ENCODE results near the gene TLCD4. TPM values are rescaled to one million over a fixed set of nuclear protein-coding genes. Genes with fewer than 3 reads are reported as not detected.

Gene TLCD4
- total and polyA plus RNA-seq, 10 of the 15 experiments (the other 5 are each of a cell fraction or from before 2014, with no cell fraction given): under 0.01 to 0.10 (median 0.04) TPM; not detected in 5

- no peak for TF ChIP-seq RFX5 (IDR thresholded peaks at IDR 0.05; ENCODE audit: low read depth, low read length)
- peak; percentile 79 for TF ChIP-seq NBN (IDR thresholded peaks at IDR 0.05)
- no peak for TF ChIP-seq IRF3 (IDR thresholded peaks at IDR 0.05)
- no peak for TF ChIP-seq BCLAF1 (IDR thresholded peaks at IDR 0.05)
- TF ChIP-seq BHLHE40 (IDR thresholded peaks at IDR 0.05; ENCODE audit: borderline replicate concordance in 1 of 2, low read depth in 2 of 2, low read length in 1 of 2): peak; percentile 16 to 56; a peak in 1 of 4 replicates
- no peak for TF ChIP-seq EZH2 (IDR thresholded peaks at IDR 0.05; ENCODE audit: borderline replicate concordance, control insufficient read depth, low read depth, low read length)
- peak; percentile 50; the same call in 1 of the 2 replicates for TF ChIP-seq ZNF384 (IDR thresholded peaks at IDR 0.05; ENCODE audit: borderline replicate concordance, low read depth, low read length)
- peak; percentile 5 for TF ChIP-seq SKIL (IDR thresholded peaks at IDR 0.05; ENCODE audit: low read depth, poor library complexity, severe bottlenecking)
- TF ChIP-seq TBL1XR1 (IDR thresholded peaks at IDR 0.05; ENCODE audit: low read depth, low read length): peak; percentile 59
- TF ChIP-seq ZBTB33 (IDR thresholded peaks at IDR 0.05): no peak
- TF ChIP-seq GATAD2B (conservative IDR thresholded peaks at IDR 0.05; ENCODE audit: low read depth): 0 out of 2 replicates have a peak, but pooled peaks have one; percentile 43
- TF ChIP-seq ZNF24 (IDR thresholded peaks at IDR 0.05): no peak
- TF ChIP-seq NFYB (IDR thresholded peaks at IDR 0.05; ENCODE audit: insufficient read depth, low read depth, low read length): no peak
- TF ChIP-seq KAT2A (conservative IDR thresholded peaks at IDR 0.05; ENCODE audit: control insufficient read depth, low read depth, low read length): no peak
- TF ChIP-seq TCF3 (IDR thresholded peaks at IDR 0.05; ENCODE audit: borderline replicate concordance, insufficient read depth, low read depth, low read length): no peak
- no peak for TF ChIP-seq ZNF217 (IDR thresholded peaks at IDR 0.05)
- TF ChIP-seq SREBF2 (IDR thresholded peaks at IDR 0.05; ENCODE audit: low read length): no peak
- TF ChIP-seq MEF2A (IDR thresholded peaks at IDR 0.05; ENCODE audit: insufficient read depth, low read depth, low read length): no peak
- TF ChIP-seq EED (IDR thresholded peaks at IDR 0.05; ENCODE audit: low read depth): no peak
- peak; percentile 62; the same call in 1 of the 2 replicates for TF ChIP-seq CHD2 (IDR thresholded peaks at IDR 0.05; ENCODE audit: borderline replicate concordance, low read depth, low read length)
- TF ChIP-seq RB1 (IDR thresholded peaks at IDR 0.05; ENCODE audit: borderline replicate concordance): no peak
Observed at GRCh38 chr1:95072532-95073419, 44.4 kb upstream of the TLCD4 start, which contains the start of gene ALG14 (continued).

Measured in GM12878 (cell line).